ENCODE data around the gene SRMS. TPM values are rescaled to one million over a fixed set of nuclear protein-coding genes. Genes with fewer than 3 reads are reported as not detected.

SRMS gene
- total and polyA plus RNA-seq, 2 of the 13 experiments (the other 11 are each of a cell fraction or from before 2014, with no cell fraction given), result not detected

DNA sequence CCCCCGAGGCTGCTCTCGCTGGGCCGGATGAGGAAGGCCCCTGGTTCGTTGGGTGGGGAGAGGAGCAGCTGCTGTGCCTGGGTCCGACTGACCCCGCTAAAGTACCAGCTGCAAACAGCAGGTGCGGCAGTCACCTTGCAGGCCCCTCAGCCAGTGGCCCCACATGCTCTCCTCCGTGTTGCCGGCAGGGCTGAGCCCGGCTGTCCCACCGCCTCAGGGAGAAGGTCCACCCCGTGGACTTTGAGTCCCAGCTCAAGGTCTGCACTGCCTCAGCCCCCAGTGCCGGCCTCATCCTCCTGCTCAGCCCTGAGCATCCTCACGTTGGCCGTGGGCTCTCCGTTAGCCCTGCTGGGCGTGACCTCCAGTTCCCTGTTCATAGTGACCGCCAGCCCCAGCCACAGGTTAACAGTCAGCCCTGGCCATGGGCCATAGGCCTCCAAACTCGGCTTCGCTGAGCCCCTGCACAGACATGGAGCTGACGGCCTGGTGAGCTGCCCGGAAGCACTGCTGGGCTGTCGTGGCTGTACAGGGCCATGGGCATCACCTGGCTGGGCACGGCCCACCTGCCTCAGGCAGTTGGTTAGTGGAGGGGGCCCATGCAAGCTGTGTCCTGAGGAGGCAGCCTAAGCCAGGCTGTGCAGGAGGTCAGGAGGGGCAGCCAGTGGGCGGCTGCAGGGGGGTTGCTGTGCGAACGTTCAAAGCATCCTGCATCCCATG is 3.1 kb downstream of the SRMS start (continued):
- TF ChIP-seq, protein P1, sequence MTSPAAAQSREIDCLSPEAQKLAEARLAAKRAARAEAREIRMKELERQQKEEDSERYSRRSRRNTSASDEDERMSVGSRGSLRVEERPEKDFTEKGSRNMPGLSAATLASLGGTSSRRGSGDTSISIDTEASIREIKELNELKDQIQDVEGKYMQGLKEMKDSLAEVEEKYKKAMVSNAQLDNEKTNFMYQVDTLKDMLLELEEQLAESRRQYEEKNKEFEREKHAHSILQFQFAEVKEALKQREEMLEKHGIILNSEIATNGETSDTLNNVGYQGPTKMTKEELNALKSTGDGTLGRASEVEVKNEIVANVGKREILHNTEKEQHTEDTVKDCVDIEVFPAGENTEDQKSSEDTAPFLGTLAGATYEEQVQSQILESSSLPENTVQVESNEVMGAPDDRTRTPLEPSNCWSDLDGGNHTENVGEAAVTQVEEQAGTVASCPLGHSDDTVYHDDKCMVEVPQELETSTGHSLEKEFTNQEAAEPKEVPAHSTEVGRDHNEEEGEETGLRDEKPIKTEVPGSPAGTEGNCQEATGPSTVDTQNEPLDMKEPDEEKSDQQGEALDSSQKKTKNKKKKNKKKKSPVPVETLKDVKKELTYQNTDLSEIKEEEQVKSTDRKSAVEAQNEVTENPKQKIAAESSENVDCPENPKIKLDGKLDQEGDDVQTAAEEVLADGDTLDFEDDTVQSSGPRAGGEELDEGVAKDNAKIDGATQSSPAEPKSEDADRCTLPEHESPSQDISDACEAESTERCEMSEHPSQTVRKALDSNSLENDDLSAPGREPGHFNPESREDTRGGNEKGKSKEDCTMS (CRISPR knock-in tag; conservative IDR thresholded peaks at IDR 0.05), result no peak
- TF ChIP-seq ZNF790 (CRISPR knock-in tag; IDR thresholded peaks at IDR 0.05; ENCODE audit: borderline replicate concordance) (no peak), IRF2 (CRISPR knock-in tag; IDR thresholded peaks at IDR 0.05) (0 out of 2 replicates have a peak, but pooled peaks have one; percentile 27), IKZF1 (IDR thresholded peaks at IDR 0.05) (no peak), KDM4B (CRISPR knock-in tag; IDR thresholded peaks at IDR 0.05) (no peak), GATAD2A (CRISPR knock-in tag; IDR thresholded peaks at IDR 0.05) (peak; percentile 49), ZNF430 (CRISPR knock-in tag; IDR thresholded peaks at IDR 0.05) (peak; percentile 27; the same call in 1 of the 2 replicates), SOX6 (IDR thresholded peaks at IDR 0.05) (no peak), SOX6 (CRISPR knock-in tag; IDR thresholded peaks at IDR 0.05) (peak; percentile 22; the same call in 1 of the 2 replicates), ZFYVE20 (CRISPR knock-in tag; IDR thresholded peaks at IDR 0.05; ENCODE audit: borderline replicate concordance, low read depth) (0 out of 2 replicates have a peak, but pooled peaks have one; percentile 57), STAT5B (CRISPR knock-in tag; IDR thresholded peaks at IDR 0.05) (no peak), ZNF619 (CRISPR knock-in tag; IDR thresholded peaks at IDR 0.05) (0 out of 2 replicates have a peak, but pooled peaks have one; percentile 44), JARID2 (CRISPR knock-in tag; IDR thresholded peaks at IDR 0.05; ENCODE audit: insufficient replicate concordance) (no peak), ZNF431 (CRISPR knock-in tag; IDR thresholded peaks at IDR 0.05; ENCODE audit: borderline replicate concordance, low read depth) (no peak), KLF16 (CRISPR knock-in tag; IDR thresholded peaks at IDR 0.05) (no peak)
- TF ChIP-seq, protein P2, sequence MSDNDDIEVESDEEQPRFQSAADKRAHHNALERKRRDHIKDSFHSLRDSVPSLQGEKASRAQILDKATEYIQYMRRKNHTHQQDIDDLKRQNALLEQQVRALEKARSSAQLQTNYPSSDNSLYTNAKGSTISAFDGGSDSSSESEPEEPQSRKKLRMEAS (IDR thresholded peaks at IDR 0.05), result peak; percentile 34; the same call in 1 of the 2 replicates
- TF ChIP-seq, protein P3, sequence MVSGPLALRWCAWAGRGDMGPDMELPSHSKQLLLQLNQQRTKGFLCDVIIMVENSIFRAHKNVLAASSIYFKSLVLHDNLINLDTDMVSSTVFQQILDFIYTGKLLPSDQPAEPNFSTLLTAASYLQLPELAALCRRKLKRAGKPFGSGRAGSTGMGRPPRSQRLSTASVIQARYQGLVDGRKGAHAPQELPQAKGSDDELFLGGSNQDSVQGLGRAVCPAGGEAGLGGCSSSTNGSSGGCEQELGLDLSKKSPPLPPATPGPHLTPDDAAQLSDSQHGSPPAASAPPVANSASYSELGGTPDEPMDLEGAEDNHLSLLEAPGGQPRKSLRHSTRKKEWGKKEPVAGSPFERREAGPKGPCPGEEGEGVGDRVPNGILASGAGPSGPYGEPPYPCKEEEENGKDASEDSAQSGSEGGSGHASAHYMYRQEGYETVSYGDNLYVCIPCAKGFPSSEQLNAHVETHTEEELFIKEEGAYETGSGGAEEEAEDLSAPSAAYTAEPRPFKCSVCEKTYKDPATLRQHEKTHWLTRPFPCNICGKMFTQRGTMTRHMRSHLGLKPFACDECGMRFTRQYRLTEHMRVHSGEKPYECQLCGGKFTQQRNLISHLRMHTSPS (CRISPR knock-in tag; IDR thresholded peaks at IDR 0.05; ENCODE audit: low read depth), result no peak
- TF ChIP-seq, protein P4, sequence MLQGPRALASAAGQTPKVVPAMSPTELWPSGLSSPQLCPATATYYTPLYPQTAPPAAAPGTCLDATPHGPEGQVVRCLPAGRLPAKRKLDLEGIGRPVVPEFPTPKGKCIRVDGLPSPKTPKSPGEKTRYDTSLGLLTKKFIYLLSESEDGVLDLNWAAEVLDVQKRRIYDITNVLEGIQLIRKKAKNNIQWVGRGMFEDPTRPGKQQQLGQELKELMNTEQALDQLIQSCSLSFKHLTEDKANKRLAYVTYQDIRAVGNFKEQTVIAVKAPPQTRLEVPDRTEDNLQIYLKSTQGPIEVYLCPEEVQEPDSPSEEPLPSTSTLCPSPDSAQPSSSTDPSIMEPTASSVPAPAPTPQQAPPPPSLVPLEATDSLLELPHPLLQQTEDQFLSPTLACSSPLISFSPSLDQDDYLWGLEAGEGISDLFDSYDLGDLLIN (CRISPR knock-in tag; IDR thresholded peaks at IDR 0.05; ENCODE audit: borderline replicate concordance), result no peak
